GM12892 (cell line): Measurements from ENCODE around the gene CLNS1A.
A peak's percentile ranks its signal among the peaks of the same experiment; 100 is the strongest.

ENCODE experiments used
- POLR2A ChIP-seq: IDR thresholded peaks from 2 replicates; pipeline ENCODE4 v1.6.1; 2011; ENCODE audit warnings: low read depth, low read length, control low read depth
- POLR2AphosphoS5 ChIP-seq: IDR thresholded peaks from 2 replicates; pipeline ENCODE4 v1.6.1; 2011; ENCODE audit warnings: low read depth, low read length, control low read depth

GRCh38 chr11:77589521-77590193 lies 47.9 kb downstream of the CLNS1A start, which contains the start of gene AQP11:
- TF ChIP-seq POLR2AphosphoS5: peak; percentile 46; the same call in 1 of the 2 replicates
- peak; percentile 41; the same call in 1 of the 2 replicates for TF ChIP-seq POLR2A
